Endothelial cell of umbilical vein (primary cell): Measurements from ENCODE around the gene ST8SIA2. TPM values are rescaled to one million over a fixed set of nuclear protein-coding genes. Genes with fewer than 3 reads are reported as not detected.

Experiments
- BruUV-seq: library from RNA; stranded (reverse); fragments of 400-500 nt; replicated peaks from 2 replicates; lab custom pipeline; 2021; lab: Mats Ljungman, UMichigan
- CTCF ChIA-PET: fragments of 300-600, 350-600 bp; sonication (Branson Sonifier 250); formaldehyde crosslinking; loops from one replicate; lab custom pipeline; 2021; ENCODE audit warnings: antibody characterized with exemption, inconsistent platforms; lab: Charles Lee
- POLR2A ChIA-PET: fragments of 300-600, 350-600 bp; sonication (Branson Sonifier 250); formaldehyde crosslinking; loops from one replicate; lab custom pipeline; 2021; ENCODE audit warnings: antibody characterized with exemption, inconsistent platforms; lab: Charles Lee
- DNase-seq: peaks from one replicate; pipeline ENCODE4 v3.0.0-alpha.2; 2011; ENCODE audit warnings: low read depth, low spot score
- FAIRE-seq: peaks from 2 replicates; lab custom pipeline; 2011; peaks lifted over from hg19 to GRCh38; lab: Jason Lieb, UNC
- H2AFZ ChIP-seq: 2 replicates; pipeline ENCODE4 v1.6.0; 2012; ENCODE audit warnings: low read depth, low read length, control low read depth, inconsistent platforms
- H3K27ac ChIP-seq: 2 replicates; pipeline ENCODE4 v1.5.1; 2011; ENCODE audit warnings: low read depth, mild to moderate bottlenecking, control low read depth, low read length, moderate library complexity; ENCODE audit not compliant: insufficient read depth
- H3K27me3 ChIP-seq, 2 experiments: 2 replicates each; pipeline versions ENCODE4 v1.6.0 to v1.6.1; 2011; ENCODE audit warnings: low read length in 2 of 2, mixed read lengths in 1 of 2; ENCODE audit not compliant: control insufficient read depth in 2 of 2, insufficient read depth in 2 of 2
- H3K36me3 ChIP-seq, 2 experiments: 2 replicates in 1 of 2; 3 replicates in 1 of 2; pipeline ENCODE4 v1.5.1; 2011; ENCODE audit warnings: low read length in 2 of 2, mild to moderate bottlenecking in 1 of 2, moderate library complexity in 1 of 2; ENCODE audit not compliant: control insufficient read depth in 2 of 2, insufficient read depth in 2 of 2; ENCODE audit errors: extremely low read depth in 1 of 2
- H3K4me1 ChIP-seq: 3 replicates; pipeline ENCODE4 v1.5.1; 2011; ENCODE audit warnings: mild to moderate bottlenecking, low read length; ENCODE audit not compliant: control insufficient read depth, insufficient read depth; ENCODE audit errors: extremely low read depth
- H3K4me2 ChIP-seq: 2 replicates; pipeline ENCODE4 v1.6.1; 2011; ENCODE audit warnings: low read length, control low read depth, mixed read lengths; ENCODE audit not compliant: insufficient read depth
- H3K4me3 ChIP-seq, 3 experiments: fragments of 200-600 bp in 1 of 3; sonication (generic), shearing (Covaris generic) in 1 of 3; replicated peaks in 1 of 3; 2 replicates each; pipeline ENCODE4 v1.5.1; 2011 to 2016; ENCODE audit warnings: control low read depth in 3 of 3, low read length in 3 of 3, mild to moderate bottlenecking in 2 of 3, inconsistent platforms in 1 of 3, low read depth in 1 of 3, moderate library complexity in 1 of 3; ENCODE audit not compliant: insufficient read depth in 1 of 3
- H3K79me2 ChIP-seq: 2 replicates; pipeline ENCODE4 v1.6.0; 2012; ENCODE audit warnings: low read length, inconsistent platforms; ENCODE audit not compliant: control insufficient read depth, insufficient read depth
- H3K9ac ChIP-seq: replicated peaks from 2 replicates; pipeline ENCODE3; 2011; ENCODE audit warnings: low read length, control low read depth; ENCODE audit not compliant: insufficient read depth; ENCODE audit errors: extremely low read depth
- H3K9me1 ChIP-seq: replicated peaks from 3 replicates; pipeline ENCODE4 v1.6.0; 2011; ENCODE audit warnings: mild to moderate bottlenecking, low read length; ENCODE audit not compliant: control insufficient read depth, insufficient read depth; ENCODE audit errors: extremely low read depth
- H3K9me3 ChIP-seq: replicated peaks from 2 replicates; pipeline ENCODE4 v1.5.1; 2012; ENCODE audit warnings: low read length, inconsistent platforms; ENCODE audit not compliant: control insufficient read depth, insufficient read depth
- H4K20me1 ChIP-seq: replicated peaks from 2 replicates; pipeline ENCODE3; 2011; ENCODE audit warnings: mild to moderate bottlenecking, low read length; ENCODE audit not compliant: control insufficient read depth, insufficient read depth; ENCODE audit errors: extremely low read depth
- CTCF ChIP-seq, 2 donors: IDR thresholded peaks; 1 replicate in 1 of 2; 2 replicates in 1 of 2; pipeline ENCODE4 v1.5.1; 2011; ENCODE audit warnings: low read length in 2 of 2, mild to moderate bottlenecking in 2 of 2, moderate library complexity in 2 of 2, control low read depth in 1 of 2, inconsistent platforms in 1 of 2, low read depth in 1 of 2; ENCODE audit not compliant: insufficient read depth in 1 of 2; ENCODE audit errors: extremely low read depth in 1 of 2
- EZH2 ChIP-seq: IDR thresholded peaks from 2 replicates; pipeline ENCODE4 v1.6.1; 2012; ENCODE audit warnings: borderline replicate concordance, low read depth, mild to moderate bottlenecking, moderate library complexity, low read length, inconsistent platforms; ENCODE audit not compliant: severe bottlenecking
- FOS ChIP-seq: IDR thresholded peaks from 2 replicates; pipeline ENCODE4 v1.6.1; 2011; ENCODE audit warnings: mild to moderate bottlenecking, low read length, moderate library complexity, borderline replicate concordance; ENCODE audit not compliant: insufficient read depth
- GATA2 ChIP-seq: IDR thresholded peaks from 2 replicates; pipeline ENCODE4 v1.7.0; 2011; ENCODE audit warnings: low read depth, mild to moderate bottlenecking, moderate library complexity, mixed read lengths, low read length; ENCODE audit not compliant: insufficient read length, insufficient read depth
- JUN ChIP-seq: IDR thresholded peaks from 2 replicates; pipeline ENCODE4 v1.6.1; 2011; ENCODE audit warnings: borderline replicate concordance, low read depth; ENCODE audit not compliant: insufficient read length, insufficient read depth
- MYC ChIP-seq: IDR thresholded peaks from one replicate; pipeline ENCODE4 v1.6.1; 2011; ENCODE audit warnings: mild to moderate bottlenecking, low read depth, low read length
- POLR2A ChIP-seq: IDR thresholded peaks from 2 replicates; pipeline ENCODE4 v1.6.1; 2012; ENCODE audit warnings: low read depth, mild to moderate bottlenecking, control low read depth, low read length
- POLR2AphosphoS5 ChIP-seq: IDR thresholded peaks from 2 replicates; pipeline ENCODE4 v1.6.1; 2012; ENCODE audit warnings: low read depth, mild to moderate bottlenecking, control low read depth, low read length, moderate library complexity; ENCODE audit not compliant: insufficient read depth
- dilution Hi-C: fragments of 300-500 bp; cut with MboI; formaldehyde crosslinking; loops from one replicate; pipeline ENCODE4 v1.15.0; 2019; ENCODE audit warnings: low sequenced_read_pairs; ENCODE audit not compliant: extremely low pct_ligation_motif_present
- intact Hi-C: fragments of 100-400 bp; cut with micrococcal nuclease; formaldehyde crosslinking; loops from one replicate; pipeline ENCODE4 v1.10.0; 2022
- polyA plus RNA-seq, 4 experiments: library from polyadenylated mRNA; depleted of rRNA in 3 of 4; stranded (reverse) in 3 of 4; unstranded in 1 of 4; fragments of >200 nt; gene quantifications; 2 replicates each; pipeline versions ENCODE4 v1.2.1 to v1.2.3, GENCODE V29; 2011 to 2012; ENCODE audit warnings: missing spikeins in 1 of 4
- total RNA-seq: library from RNA; stranded (reverse); gene quantifications from 2 replicates; pipeline ENCODE4 v1.2.3, GENCODE V29; 2021
- TF ChIP-seq, protein P1 (sequence below): IDR thresholded peaks from 2 replicates; pipeline ENCODE4 v1.6.1; 2011; ENCODE audit not compliant: insufficient read depth, insufficient read length

Gene ST8SIA2
- total and polyA plus RNA-seq, 2 donors (not counting 3 experiments of a cell fraction or from before 2014, with no cell fraction given) = 0.35 to 0.46 TPM

DNA sequence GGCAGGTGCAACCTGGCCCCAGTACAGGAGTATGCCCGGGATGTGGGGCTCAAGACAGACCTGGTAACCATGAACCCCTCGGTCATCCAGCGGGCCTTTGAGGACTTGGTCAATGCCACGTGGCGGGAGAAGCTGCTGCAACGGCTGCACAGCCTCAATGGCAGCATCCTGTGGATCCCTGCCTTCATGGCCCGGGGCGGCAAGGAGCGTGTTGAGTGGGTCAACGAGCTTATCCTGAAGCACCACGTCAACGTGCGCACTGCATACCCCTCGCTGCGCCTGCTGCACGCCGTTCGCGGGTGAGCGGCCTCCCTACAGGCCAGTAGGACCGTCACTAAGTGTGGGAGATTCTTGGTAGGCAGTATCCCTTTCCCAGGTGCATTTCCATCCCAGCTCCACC, 51.0 kb downstream of the ST8SIA2 start:
- FAIRE-seq = no peak
- Histone ChIP-seq H3K9ac (no peak overlapping the region), H4K20me1 (no peaks in the 10 kb centered on the region), H3K27me3 (no peaks in the 10 kb centered on the region), H3K9me1 (no peaks in the 10 kb centered on the region), H2AFZ (no peak overlapping the region), H3K4me2 (no peak overlapping the region), H3K4me1 (no peaks in the 10 kb centered on the region), H3K9me3 (no peaks in the 10 kb centered on the region), H3K36me3 (no peaks in the 10 kb centered on the region), H3K4me3 (no peak overlapping the region), H3K27ac (no peak overlapping the region), H3K79me2 (no peaks in the 10 kb centered on the region)
- intact Hi-C loops = no loop called here
- no peak for DNase-seq
- dilution Hi-C loops = no loop called here
- TF ChIP-seq MYC = no peak
- no peak for TF ChIP-seq POLR2A
- no peak for TF ChIP-seq POLR2AphosphoS5
- ChIA-PET POLR2A (no interaction called here), CTCF (no interaction called here)
- no TSS peak for BruUV-seq

DNA sequence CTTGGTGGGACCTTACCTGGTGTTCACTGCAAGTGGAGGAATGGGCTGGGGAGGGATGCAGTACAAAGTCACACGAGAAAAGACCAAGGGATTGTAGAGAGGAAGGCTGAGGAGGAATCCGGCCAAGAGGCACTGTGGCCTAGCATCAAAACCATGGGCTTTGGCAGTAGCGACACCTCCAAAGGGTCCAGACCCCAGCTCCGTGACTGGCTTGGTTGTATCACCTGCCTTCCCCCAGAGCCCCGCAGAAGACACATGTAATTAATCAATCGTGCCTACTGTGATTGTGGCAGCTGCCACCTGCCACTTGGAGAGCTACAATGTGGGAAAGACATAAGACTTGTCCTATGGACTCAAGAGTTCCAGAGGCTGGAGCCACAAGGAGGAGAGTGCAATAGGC, 54.7 kb downstream of the ST8SIA2 start:
- dilution Hi-C loops = no loop called here

More for the DNA sequence above, 54.7 kb downstream of the ST8SIA2 start:
- FAIRE-seq (no peak), DNase-seq (no peak)
- H3K79me2 ChIP-seq = no peaks in the 10 kb centered on the region
- no peaks in the 10 kb centered on the region for H4K20me1 ChIP-seq
- no peaks in the 10 kb centered on the region for H3K27me3 ChIP-seq
- ChIA-PET POLR2A (no interaction called here), CTCF (no interaction called here)
- H3K27ac ChIP-seq = no peak overlapping the region
- H3K9me1 ChIP-seq = no peaks in the 10 kb centered on the region
- H3K4me2 ChIP-seq = no peak overlapping the region
- H3K9ac ChIP-seq = no peak overlapping the region
- no peaks in the 10 kb centered on the region for H3K9me3 ChIP-seq
- H3K4me3 ChIP-seq = no peak overlapping the region
- intact Hi-C loops = no loop called here
- H2AFZ ChIP-seq = no peak overlapping the region
- no TSS peak for BruUV-seq
- no peaks in the 10 kb centered on the region for H3K4me1 ChIP-seq
- H3K36me3 ChIP-seq = no peaks in the 10 kb centered on the region
- TF ChIP-seq JUN (no peak), GATA2 (no peak), POLR2AphosphoS5 (no peak), CTCF (IDR thresholded peaks at IDR 0.05; ENCODE audit: extremely low read depth in 1 of 2, insufficient read depth in 1 of 2, low read depth in 1 of 2, low read length in 2 of 2) (no peak), FOS (no peak), EZH2 (no peak), MYC (no peak), POLR2A (no peak)
- TF ChIP-seq, protein P1, sequence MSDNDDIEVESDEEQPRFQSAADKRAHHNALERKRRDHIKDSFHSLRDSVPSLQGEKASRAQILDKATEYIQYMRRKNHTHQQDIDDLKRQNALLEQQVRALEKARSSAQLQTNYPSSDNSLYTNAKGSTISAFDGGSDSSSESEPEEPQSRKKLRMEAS = no peak
